Measurements from ENCODE around the gene ANO8.

DNA sequence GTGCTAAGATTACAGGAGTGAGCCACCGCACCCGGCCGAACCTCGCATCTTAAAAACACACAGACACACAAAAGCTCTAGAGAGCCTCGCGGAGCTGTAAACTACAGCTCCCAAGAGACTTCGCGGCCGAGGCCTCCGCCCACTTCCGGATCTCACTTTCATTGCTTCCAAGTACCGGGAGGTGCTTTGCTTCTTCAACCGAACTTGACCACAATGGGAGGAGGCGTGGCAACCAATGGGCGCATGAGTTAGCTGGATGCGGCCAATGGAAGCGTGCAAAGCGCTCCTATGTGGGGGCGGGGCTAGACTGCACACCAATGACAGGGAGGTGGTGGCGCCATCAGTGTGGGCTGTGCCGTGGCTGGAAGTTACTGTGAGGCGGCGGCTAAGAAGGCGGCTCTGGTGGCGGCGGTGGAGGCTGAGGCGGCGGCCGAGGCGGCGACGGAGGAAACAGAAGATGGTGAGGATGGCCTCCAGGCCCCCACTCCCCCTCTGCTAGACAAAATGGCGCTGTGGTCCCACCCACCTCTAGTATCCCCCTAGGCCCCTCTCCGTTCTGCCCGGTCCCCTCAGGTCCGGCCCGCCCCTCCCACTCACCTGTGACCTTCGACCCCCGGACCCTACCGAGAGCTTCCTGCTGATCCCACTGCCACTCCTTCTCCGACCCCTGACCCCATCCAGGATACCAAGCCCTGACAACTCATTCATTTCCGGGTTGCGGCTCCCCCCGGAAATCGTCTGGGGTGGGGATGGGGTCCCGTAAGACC, 25.3 kb downstream of the ANO8 start, which contains the start of gene DDA1:
- TF ChIP-seq POLR2A (IDR thresholded peaks at IDR 0.05; ENCODE audit: control extremely low read depth in 1 of 2, low read depth in 2 of 2, low read length in 2 of 2): peak in 1 of 2 experiments; percentile 82; a peak in 2 of 3 replicates
- no peak for TF ChIP-seq HDAC2 (IDR thresholded peaks at IDR 0.05; ENCODE audit: borderline replicate concordance in 1 of 2, low read depth in 2 of 2, low read length in 2 of 2)
- TF ChIP-seq, protein P1, sequence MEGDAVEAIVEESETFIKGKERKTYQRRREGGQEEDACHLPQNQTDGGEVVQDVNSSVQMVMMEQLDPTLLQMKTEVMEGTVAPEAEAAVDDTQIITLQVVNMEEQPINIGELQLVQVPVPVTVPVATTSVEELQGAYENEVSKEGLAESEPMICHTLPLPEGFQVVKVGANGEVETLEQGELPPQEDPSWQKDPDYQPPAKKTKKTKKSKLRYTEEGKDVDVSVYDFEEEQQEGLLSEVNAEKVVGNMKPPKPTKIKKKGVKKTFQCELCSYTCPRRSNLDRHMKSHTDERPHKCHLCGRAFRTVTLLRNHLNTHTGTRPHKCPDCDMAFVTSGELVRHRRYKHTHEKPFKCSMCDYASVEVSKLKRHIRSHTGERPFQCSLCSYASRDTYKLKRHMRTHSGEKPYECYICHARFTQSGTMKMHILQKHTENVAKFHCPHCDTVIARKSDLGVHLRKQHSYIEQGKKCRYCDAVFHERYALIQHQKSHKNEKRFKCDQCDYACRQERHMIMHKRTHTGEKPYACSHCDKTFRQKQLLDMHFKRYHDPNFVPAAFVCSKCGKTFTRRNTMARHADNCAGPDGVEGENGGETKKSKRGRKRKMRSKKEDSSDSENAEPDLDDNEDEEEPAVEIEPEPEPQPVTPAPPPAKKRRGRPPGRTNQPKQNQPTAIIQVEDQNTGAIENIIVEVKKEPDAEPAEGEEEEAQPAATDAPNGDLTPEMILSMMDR (IDR thresholded peaks at IDR 0.05; ENCODE audit: control extremely low read depth in 1 of 3, insufficient read depth in 1 of 3, low read depth in 1 of 3, low read length in 3 of 3): no peak

Measured in H1 (cell line).